DOHH2 (cell line): ENCODE data around the gene ZNF467.

ENCODE experiments used
- H3F3A ChIP-seq: fragments of 200-600 bp; sonication (generic), shearing (Covaris generic); 2 replicates; pipeline ENCODE4 v1.6.0; 2016; ENCODE audit warnings: antibody characterized with exemption, mild to moderate bottlenecking; ENCODE audit not compliant: control insufficient read depth, insufficient read depth
- H3K27ac ChIP-seq: fragments of 200-600 bp; sonication (generic); 2 replicates; pipeline ENCODE4 v1.5.1; 2014; ENCODE audit warnings: low read depth, mild to moderate bottlenecking, low read length, moderate library complexity
- H3K27me3 ChIP-seq: fragments of 200-600 bp; sonication (generic); 2 replicates; pipeline ENCODE4 v1.6.1; 2014; ENCODE audit warnings: mild to moderate bottlenecking, low read length, mixed read lengths; ENCODE audit not compliant: control insufficient read depth
- H3K36me3 ChIP-seq: fragments of 200-600 bp; sonication (generic); 2 replicates; pipeline ENCODE4 v1.6.1; 2014; ENCODE audit warnings: mild to moderate bottlenecking, low read length, moderate library complexity, mixed read lengths; ENCODE audit not compliant: control insufficient read depth
- H3K4me1 ChIP-seq: fragments of 200-600 bp; sonication (generic); 2 replicates; pipeline ENCODE4 v1.6.1; 2014; ENCODE audit warnings: mild to moderate bottlenecking, low read length, mixed read lengths; ENCODE audit not compliant: control insufficient read depth
- H3K4me2 ChIP-seq: fragments of 200-600 bp; sonication (generic); 2 replicates; pipeline ENCODE4 v1.6.0; 2014; ENCODE audit warnings: mild to moderate bottlenecking, low read length, moderate library complexity
- H3K4me3 ChIP-seq: fragments of 200-600 bp; sonication (generic); 2 replicates; pipeline ENCODE4 v1.5.1; 2014; ENCODE audit warnings: mild to moderate bottlenecking, low read length, mixed read lengths
- H3K79me2 ChIP-seq: fragments of 200-600 bp; sonication (generic); 2 replicates; pipeline ENCODE4 v1.6.1; 2014; ENCODE audit warnings: mild to moderate bottlenecking, low read length, mixed read lengths; ENCODE audit not compliant: control insufficient read depth
- H3K9me2 ChIP-seq: fragments of 200-600 bp; sonication (generic); replicated peaks from 2 replicates; pipeline ENCODE4 v1.6.1; 2014; ENCODE audit warnings: mild to moderate bottlenecking, low read length, mixed read lengths; ENCODE audit not compliant: control insufficient read depth
- H3K9me3 ChIP-seq: fragments of 200-600 bp; sonication (generic); 2 replicates; pipeline ENCODE4 v1.6.1; 2014; ENCODE audit warnings: antibody characterized with exemption, low read length, mixed read lengths; ENCODE audit not compliant: control insufficient read depth, insufficient read depth
- H4K20me1 ChIP-seq: fragments of 200-600 bp; sonication (generic); 2 replicates; pipeline ENCODE4 v1.6.0; 2014; ENCODE audit warnings: low read depth, mild to moderate bottlenecking, antibody characterized with exemption, low read length, moderate library complexity; ENCODE audit not compliant: control insufficient read depth, insufficient read depth
- EZH2phosphoT487 ChIP-seq: fragments of 200-600 bp; sonication (generic); IDR thresholded peaks from 2 replicates; pipeline ENCODE4 v1.6.1; 2017; ENCODE audit warnings: borderline replicate concordance, mild to moderate bottlenecking, antibody characterized with exemption, low read length, moderate library complexity, mixed read lengths
- TF ChIP-seq, protein P1 (sequence below): fragments of 200-600 bp; sonication (generic); IDR thresholded peaks from one replicate; pipeline ENCODE4 v1.5.1; 2014; ENCODE audit warnings: antibody characterized with exemption, mild to moderate bottlenecking, low read depth, low read length; ENCODE audit not compliant: poor library complexity, severe bottlenecking

Gene ZNF467

DNA sequence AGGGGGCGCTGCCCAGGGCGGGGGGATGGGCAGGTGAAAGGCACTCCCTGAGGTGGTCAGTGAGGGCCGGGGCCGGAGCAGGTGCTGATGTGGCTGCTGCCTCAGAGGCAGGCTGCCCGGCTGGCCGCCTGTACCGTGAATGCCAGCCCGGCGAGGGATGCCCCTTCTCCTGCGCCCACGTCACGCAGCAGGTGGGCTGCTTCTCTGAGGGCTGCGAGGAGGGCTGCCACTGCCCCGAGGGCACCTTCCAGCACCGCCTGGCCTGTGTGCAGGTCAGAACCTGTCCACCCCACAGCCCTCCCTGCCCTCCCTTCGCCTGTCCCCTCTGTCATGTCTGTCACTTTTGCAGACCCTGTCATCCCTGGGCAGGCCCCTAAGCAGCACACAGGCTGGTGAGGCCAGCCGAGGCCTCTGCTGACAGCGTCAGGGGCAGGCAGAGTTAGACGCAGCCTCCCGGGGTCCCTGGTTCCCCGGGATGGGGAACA, 42.9 kb upstream of the ZNF467 start:
- no peaks in the 10 kb centered on the region for H3K9me2 ChIP-seq
- H3K4me3 ChIP-seq, result no peak overlapping the region
- H3K4me1 ChIP-seq, result no peaks in the 10 kb centered on the region
- 0 out of 2 replicates have a peak, but pooled peaks cover 3% of the 10 kb centered on the region for H4K20me1 ChIP-seq
- no peak overlapping the region for H3K4me2 ChIP-seq
- no peaks in the 10 kb centered on the region for H3K36me3 ChIP-seq
- H3K9me3 ChIP-seq, result no peaks in the 10 kb centered on the region
- no peak overlapping the region for H3K27ac ChIP-seq
- H3K27me3 ChIP-seq, result no peaks in the 10 kb centered on the region
- H3F3A ChIP-seq, result no peaks in the 10 kb centered on the region
- no peaks in the 10 kb centered on the region for H3K79me2 ChIP-seq
- TF ChIP-seq, protein P1, sequence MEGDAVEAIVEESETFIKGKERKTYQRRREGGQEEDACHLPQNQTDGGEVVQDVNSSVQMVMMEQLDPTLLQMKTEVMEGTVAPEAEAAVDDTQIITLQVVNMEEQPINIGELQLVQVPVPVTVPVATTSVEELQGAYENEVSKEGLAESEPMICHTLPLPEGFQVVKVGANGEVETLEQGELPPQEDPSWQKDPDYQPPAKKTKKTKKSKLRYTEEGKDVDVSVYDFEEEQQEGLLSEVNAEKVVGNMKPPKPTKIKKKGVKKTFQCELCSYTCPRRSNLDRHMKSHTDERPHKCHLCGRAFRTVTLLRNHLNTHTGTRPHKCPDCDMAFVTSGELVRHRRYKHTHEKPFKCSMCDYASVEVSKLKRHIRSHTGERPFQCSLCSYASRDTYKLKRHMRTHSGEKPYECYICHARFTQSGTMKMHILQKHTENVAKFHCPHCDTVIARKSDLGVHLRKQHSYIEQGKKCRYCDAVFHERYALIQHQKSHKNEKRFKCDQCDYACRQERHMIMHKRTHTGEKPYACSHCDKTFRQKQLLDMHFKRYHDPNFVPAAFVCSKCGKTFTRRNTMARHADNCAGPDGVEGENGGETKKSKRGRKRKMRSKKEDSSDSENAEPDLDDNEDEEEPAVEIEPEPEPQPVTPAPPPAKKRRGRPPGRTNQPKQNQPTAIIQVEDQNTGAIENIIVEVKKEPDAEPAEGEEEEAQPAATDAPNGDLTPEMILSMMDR, result no peak
- no peak for TF ChIP-seq EZH2phosphoT487

GRCh38 chr7:149815661-149816266, 42.4 kb upstream of the ZNF467 start:
- no peak overlapping the region for H3K4me2 ChIP-seq
- H3K79me2 ChIP-seq, result no peaks in the 10 kb centered on the region
- no peaks in the 10 kb centered on the region for H3K4me1 ChIP-seq
- H3K9me2 ChIP-seq, result no peaks in the 10 kb centered on the region
- no peaks in the 10 kb centered on the region for H3K9me3 ChIP-seq
- H4K20me1 ChIP-seq, result 0 out of 2 replicates have a peak, but pooled peaks cover 3% of the 10 kb centered on the region
- no peak overlapping the region for H3K27ac ChIP-seq
- TF ChIP-seq, protein P1, result no peak
- no peaks in the 10 kb centered on the region for H3F3A ChIP-seq
- H3K27me3 ChIP-seq, result no peaks in the 10 kb centered on the region
- no peak overlapping the region for H3K4me3 ChIP-seq
- H3K36me3 ChIP-seq, result no peaks in the 10 kb centered on the region

DNA sequence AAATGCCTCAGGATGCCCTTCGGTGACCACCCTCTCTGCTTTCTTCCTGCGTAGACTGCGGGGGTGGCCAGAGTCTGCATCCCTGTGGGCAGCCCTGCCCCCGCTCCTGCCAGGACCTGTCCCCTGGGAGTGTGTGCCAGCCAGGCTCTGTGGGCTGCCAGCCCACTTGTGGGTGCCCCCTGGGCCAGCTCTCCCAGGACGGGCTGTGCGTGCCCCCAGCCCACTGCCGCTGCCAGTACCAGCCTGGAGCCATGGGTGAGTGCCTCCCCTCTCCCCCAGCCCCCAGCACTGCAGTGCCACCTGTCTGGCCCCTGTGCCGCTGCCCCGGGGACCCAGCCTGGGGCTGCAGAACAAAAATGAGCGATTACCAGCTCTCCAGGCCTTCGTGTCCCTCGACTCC, 41.7 kb upstream of the ZNF467 start:
- no peak overlapping the region for H3K4me2 ChIP-seq

More for the DNA sequence above, 41.7 kb upstream of the ZNF467 start:
- H3F3A ChIP-seq, result no peaks in the 10 kb centered on the region
- H3K4me1 ChIP-seq, result no peaks in the 10 kb centered on the region
- H3K9me3 ChIP-seq, result no peaks in the 10 kb centered on the region
- H3K4me3 ChIP-seq, result no peak overlapping the region
- H3K27ac ChIP-seq, result no peak overlapping the region
- TF ChIP-seq, protein P1, result no peak
- TF ChIP-seq EZH2phosphoT487, result no peak
- H3K36me3 ChIP-seq, result no peaks in the 10 kb centered on the region
- H4K20me1 ChIP-seq, result 0 out of 2 replicates have a peak, but pooled peaks cover 3% of the 10 kb centered on the region
- no peaks in the 10 kb centered on the region for H3K79me2 ChIP-seq
- H3K9me2 ChIP-seq, result no peaks in the 10 kb centered on the region
- H3K27me3 ChIP-seq, result no peaks in the 10 kb centered on the region
